ENCODE measurements around the gene SLC13A4. TPM values are rescaled to one million over a fixed set of nuclear protein-coding genes. Genes with fewer than 3 reads are reported as not detected.

The SLC13A4 gene
- total RNA-seq, 1 donor from 2014 or later = 0.27 TPM

DNA sequence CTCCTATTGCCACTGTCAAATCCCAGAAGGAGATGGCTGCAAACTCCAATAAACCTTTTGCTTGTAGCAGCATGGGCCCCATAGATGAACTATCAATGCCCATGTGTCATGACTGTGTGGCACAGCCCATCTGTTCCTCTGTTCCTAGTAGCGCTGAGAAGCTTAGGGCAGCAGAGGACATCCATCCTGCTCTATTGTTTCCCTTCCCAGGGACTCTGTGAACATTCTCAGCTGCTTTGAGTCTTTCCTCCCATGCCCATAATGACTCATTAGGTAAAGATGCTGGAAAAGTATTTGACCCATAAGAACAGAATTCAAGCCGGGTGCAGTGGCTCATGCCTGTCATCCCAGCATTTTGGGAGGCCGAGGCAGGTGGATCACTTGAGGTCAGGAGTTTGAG is 37.4 kb downstream of the SLC13A4 start:
- ATAC-seq = no peak
- Histone ChIP-seq H3K27ac (no peak overlapping the region), H3K4me1 (no peaks in the 10 kb centered on the region), H3K9me3 (no peaks in the 10 kb centered on the region), H3K36me3 (peaks cover 10% of the 10 kb centered on the region), H3K4me3 (no peak overlapping the region), H3K27me3 (ENCODE audit: low read depth) (no peaks in the 10 kb centered on the region)
- TF ChIP-seq, protein P1, sequence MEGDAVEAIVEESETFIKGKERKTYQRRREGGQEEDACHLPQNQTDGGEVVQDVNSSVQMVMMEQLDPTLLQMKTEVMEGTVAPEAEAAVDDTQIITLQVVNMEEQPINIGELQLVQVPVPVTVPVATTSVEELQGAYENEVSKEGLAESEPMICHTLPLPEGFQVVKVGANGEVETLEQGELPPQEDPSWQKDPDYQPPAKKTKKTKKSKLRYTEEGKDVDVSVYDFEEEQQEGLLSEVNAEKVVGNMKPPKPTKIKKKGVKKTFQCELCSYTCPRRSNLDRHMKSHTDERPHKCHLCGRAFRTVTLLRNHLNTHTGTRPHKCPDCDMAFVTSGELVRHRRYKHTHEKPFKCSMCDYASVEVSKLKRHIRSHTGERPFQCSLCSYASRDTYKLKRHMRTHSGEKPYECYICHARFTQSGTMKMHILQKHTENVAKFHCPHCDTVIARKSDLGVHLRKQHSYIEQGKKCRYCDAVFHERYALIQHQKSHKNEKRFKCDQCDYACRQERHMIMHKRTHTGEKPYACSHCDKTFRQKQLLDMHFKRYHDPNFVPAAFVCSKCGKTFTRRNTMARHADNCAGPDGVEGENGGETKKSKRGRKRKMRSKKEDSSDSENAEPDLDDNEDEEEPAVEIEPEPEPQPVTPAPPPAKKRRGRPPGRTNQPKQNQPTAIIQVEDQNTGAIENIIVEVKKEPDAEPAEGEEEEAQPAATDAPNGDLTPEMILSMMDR (IDR thresholded peaks at IDR 0.05) = no peak
- intact Hi-C loops (cut with DNase I) = no loop called here
- no peak for DNase-seq

DNA sequence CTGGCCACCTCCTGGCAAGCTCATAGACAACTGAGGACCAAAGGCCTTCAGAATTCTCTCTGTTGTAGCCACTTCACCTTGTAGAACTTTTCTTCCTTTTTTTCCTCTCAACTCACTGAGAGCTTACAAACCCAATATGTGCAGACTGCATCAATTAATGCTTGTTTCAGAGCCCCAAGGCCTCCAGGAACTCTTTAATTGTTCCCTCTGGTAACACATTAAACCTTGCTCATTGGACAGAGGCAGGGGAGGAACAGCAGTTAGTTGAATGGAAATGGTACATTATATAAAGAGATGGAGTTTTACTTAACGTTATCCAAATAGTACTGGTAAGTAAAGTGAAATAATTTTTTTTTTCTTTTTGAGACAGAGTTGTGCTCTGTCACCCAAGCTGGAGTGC is 40.5 kb downstream of the SLC13A4 start:
- peaks cover 7% of the 10 kb centered on the region for H3K4me1 ChIP-seq
- intact Hi-C loops (cut with DNase I) = no loop called here
- H3K36me3 ChIP-seq = peaks cover 10% of the 10 kb centered on the region
- no peaks in the 10 kb centered on the region for H3K9me3 ChIP-seq
- ATAC-seq = no peak
- H3K27ac ChIP-seq = no peak overlapping the region
- H3K4me3 ChIP-seq = no peak overlapping the region
- TF ChIP-seq, protein P1 (IDR thresholded peaks at IDR 0.05) = no peak
- no peak for DNase-seq
- no peaks in the 10 kb centered on the region for H3K27me3 ChIP-seq (ENCODE audit: low read depth)

DNA sequence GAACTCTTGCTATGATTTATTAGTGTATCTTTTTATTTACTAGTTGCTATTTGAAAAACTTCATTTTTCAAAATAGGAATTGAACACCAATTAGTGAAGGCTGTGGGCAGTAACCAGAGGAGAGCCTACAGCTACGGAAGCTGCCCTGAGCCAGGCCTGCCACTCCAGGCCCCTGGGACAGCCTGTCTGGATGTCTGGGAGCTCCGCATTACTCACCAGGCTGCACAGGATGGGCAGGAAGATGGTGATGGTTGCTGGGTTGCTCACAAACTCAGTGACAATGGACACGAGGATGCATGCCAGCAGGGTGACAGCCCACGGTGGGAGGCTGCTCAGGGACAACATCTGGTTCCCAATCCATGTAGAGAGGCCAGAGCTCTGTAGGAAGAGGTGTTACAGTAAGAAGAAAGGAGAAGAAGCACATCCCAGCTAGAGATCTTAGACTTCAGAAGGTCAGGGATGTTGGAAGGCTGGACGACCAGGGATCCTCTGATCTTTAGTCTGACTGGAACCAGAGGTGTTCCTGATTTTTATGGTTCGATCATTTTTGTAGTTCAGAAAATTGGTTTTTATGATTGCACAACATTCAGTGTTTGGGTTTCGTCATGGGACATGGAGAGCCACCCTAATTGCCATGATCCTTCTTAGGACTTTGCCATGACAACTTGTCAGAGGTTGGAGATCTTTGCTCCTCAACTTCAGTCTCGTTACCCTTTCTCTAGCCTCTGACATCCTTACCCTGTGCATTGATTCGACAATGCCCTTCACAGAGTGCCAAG is 42.5 kb downstream of the SLC13A4 start:
- ATAC-seq = no peak
- Histone ChIP-seq H3K27me3 (ENCODE audit: low read depth) (no peaks in the 10 kb centered on the region), H3K9me3 (no peaks in the 10 kb centered on the region), H3K36me3 (peaks cover 10% of the 10 kb centered on the region), H3K4me1 (peaks cover 12% of the 10 kb centered on the region), H3K27ac (no peak overlapping the region), H3K4me3 (no peak overlapping the region)
- intact Hi-C loops (cut with DNase I) = no loop called here
- no peak for DNase-seq
- TF ChIP-seq, protein P1 (IDR thresholded peaks at IDR 0.05) = no peak

DNA sequence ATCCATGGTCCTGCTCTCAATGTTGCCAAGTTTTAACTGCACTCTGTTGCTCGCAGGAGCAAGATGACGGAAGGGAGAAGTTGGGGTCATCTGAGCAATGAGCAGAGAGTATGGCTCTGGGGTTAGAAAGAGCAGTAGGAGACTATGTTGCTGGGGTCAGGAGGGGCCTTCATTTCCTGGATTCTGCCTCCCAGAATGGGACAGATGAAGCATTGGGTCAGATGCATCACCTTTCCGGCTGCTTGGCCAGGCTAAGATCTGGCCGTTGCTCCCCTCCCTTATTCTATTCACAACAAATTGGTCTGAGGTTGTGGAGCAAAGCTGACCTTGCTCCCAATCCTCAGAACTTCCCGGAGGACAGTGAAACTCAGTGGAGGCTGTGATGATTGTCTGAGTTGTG is 43.3 kb downstream of the SLC13A4 start:
- DNase-seq (no peak), ATAC-seq (no peak)
- Histone ChIP-seq H3K27me3 (ENCODE audit: low read depth) (no peaks in the 10 kb centered on the region), H3K4me1 (peaks cover 12% of the 10 kb centered on the region), H3K27ac (no peak overlapping the region), H3K4me3 (no peak overlapping the region), H3K9me3 (no peaks in the 10 kb centered on the region), H3K36me3 (peaks cover 10% of the 10 kb centered on the region)
- TF ChIP-seq, protein P1 (IDR thresholded peaks at IDR 0.05) = no peak
- intact Hi-C loops (cut with DNase I) = no loop called here

DNA sequence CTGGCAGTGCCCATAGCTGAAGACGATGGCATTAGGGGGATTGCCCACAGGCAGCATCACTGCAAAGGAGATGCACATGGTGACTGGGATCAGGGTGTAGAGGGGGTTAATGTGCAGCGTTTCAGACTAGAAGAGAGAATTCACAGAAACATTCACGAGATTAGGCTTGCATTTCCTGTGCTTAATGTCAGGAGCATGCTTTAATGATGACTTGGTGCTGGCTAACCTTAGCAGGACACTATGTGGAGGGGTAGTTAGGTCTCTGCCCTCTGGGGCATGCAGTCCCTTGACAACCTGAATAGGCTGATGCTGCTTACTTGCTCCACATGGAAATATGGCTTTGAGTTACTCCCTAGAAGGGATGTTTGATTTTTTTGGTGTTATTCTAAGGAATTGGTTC is 43.9 kb downstream of the SLC13A4 start:
- TF ChIP-seq, protein P1 (IDR thresholded peaks at IDR 0.05) = no peak
- no peak for DNase-seq
- H3K36me3 ChIP-seq = peaks cover 10% of the 10 kb centered on the region
- no peaks in the 10 kb centered on the region for H3K27me3 ChIP-seq (ENCODE audit: low read depth)
- no peak overlapping the region for H3K27ac ChIP-seq
- H3K4me3 ChIP-seq = no peak overlapping the region
- intact Hi-C loops (cut with DNase I) = no loop called here
- ATAC-seq = no peak
- no peaks in the 10 kb centered on the region for H3K9me3 ChIP-seq
- H3K4me1 ChIP-seq = peaks cover 12% of the 10 kb centered on the region
